Measurements from ENCODE around the gene RYR2.

The RYR2 gene

DNA sequence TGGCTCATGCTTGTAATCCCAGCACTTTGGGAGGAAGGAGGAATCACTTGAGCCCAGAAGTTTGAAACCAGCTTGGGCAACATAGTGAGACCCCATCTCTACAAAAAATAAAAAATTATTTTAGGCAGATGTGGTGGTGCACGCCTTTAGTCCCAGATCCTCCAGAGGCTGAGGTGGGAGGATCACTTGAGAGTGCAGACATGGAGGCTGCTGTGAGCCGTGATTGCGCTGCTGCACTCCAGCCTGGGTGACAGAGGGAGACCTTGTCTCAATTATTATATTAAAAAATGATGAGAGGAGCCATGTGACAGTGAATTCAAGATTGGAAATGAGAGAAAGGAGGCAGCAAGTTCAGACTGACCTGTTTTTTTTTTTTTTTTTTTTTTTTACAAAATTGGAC is 566.4 kb downstream of the RYR2 start:
- TF ChIP-seq, protein P1, sequence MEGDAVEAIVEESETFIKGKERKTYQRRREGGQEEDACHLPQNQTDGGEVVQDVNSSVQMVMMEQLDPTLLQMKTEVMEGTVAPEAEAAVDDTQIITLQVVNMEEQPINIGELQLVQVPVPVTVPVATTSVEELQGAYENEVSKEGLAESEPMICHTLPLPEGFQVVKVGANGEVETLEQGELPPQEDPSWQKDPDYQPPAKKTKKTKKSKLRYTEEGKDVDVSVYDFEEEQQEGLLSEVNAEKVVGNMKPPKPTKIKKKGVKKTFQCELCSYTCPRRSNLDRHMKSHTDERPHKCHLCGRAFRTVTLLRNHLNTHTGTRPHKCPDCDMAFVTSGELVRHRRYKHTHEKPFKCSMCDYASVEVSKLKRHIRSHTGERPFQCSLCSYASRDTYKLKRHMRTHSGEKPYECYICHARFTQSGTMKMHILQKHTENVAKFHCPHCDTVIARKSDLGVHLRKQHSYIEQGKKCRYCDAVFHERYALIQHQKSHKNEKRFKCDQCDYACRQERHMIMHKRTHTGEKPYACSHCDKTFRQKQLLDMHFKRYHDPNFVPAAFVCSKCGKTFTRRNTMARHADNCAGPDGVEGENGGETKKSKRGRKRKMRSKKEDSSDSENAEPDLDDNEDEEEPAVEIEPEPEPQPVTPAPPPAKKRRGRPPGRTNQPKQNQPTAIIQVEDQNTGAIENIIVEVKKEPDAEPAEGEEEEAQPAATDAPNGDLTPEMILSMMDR (IDR thresholded peaks at IDR 0.05) = no peak

DNA sequence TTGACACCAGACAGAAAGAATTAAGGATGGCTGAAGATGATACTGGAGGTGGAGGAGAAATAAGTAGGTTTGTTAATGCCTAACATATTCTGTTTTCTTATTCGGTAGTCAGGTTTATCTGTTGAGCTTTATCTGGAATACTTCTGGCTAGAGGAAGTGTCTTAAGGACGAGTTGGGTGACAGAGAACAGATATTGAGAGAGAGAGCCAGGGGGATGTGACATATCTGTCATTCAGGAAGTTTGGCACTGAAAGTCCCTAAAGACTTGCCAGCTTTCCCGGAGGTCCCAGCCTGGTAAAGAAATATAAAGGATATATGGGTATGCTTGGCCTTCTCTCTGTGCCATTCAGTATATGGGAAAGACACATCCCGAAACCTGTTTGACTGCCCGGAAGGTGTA is 568.2 kb downstream of the RYR2 start:
- TF ChIP-seq, protein P1 (IDR thresholded peaks at IDR 0.05) = no peak

DNA sequence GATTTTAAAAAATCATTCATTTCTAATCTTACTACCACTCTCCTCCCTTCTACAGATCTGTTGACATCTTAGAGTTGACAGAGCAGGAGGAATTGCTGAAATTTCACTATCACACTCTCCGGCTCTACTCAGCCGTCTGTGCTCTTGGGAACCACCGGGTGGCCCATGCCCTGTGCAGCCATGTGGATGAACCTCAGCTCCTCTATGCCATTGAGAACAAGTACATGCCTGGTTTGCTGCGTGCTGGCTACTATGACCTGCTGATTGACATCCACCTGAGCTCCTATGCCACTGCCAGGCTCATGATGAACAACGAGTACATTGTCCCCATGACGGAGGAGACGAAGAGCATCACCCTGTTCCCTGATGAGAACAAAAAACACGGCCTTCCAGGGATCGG is 572.0 kb downstream of the RYR2 start:
- TF ChIP-seq, protein P1 (IDR thresholded peaks at IDR 0.05) = no peak

- TF ChIP-seq, protein P1 (IDR thresholded peaks at IDR 0.05) = no peak
Observed at GRCh38 chr1:237619553-237619952, 577.6 kb downstream of the RYR2 start.

GRCh38 chr1:237634922-237635321 is 592.9 kb downstream of the RYR2 start:
- TF ChIP-seq, protein P1 (IDR thresholded peaks at IDR 0.05) = no peak

GRCh38 chr1:237638555-237638954 is 596.6 kb downstream of the RYR2 start:
- TF ChIP-seq, protein P1 (IDR thresholded peaks at IDR 0.05) = no peak

DNA sequence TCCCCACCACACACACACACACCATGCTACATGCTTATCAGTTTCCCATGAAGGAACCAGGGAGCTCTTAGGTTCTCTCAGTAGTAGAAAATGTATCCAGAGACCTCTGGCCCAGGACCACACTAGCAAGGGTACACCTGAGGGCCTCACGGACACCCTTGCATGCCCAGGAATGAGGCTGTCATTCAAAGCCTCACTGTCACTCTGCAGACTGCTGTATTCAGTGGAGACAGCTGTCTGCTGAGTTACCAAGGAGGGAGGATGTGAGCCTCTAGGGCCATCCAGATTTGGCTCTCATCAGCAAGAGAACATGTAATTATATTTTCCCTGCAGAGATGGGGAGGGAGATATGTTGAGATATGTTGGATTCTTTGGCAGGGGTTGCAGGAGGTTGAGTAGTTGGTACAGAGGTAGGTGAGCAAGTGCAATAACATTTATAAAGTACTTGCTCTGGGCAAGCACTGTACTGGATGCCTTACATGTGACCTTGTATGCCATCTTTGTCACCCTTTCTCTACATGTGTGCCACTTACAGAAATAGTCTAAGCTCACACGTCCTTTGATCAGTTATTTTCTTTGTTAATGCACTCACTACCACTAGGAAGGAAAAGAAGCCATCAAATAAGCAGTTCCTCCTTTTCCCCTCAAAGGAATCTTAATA is 598.2 kb downstream of the RYR2 start:
- TF ChIP-seq, protein P1 (IDR thresholded peaks at IDR 0.05) = no peak

DNA sequence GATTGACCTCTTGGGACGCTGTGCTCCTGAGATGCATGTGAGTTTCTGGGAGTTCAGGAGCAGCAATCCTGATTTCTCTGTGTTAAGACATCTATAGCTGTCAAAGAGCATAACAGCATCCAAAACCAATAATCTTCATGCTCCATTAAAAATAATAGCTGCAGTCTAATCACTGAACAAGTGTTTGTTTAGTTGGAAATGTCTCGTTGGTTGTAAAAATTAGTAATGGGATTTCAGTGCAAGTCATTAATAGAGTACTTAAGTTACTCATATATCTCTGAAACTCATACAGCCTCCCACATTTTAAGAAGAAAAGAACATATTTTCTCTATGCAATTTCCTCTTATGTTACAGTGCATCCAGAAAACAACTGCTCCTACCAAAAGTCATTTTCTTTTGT is 599.0 kb downstream of the RYR2 start:
- TF ChIP-seq, protein P1 (IDR thresholded peaks at IDR 0.05) = no peak
